ENCODE results near the gene WWTR1. TPM values are rescaled to one million over a fixed set of nuclear protein-coding genes. Genes with fewer than 3 reads are reported as not detected.

The WWTR1 gene
- total RNA-seq, 1 experiment from 2014 or later, result 25.5 TPM

GRCh38 chr3:149548669-149549065, 109.2 kb downstream of the WWTR1 start:
- Mint-ChIP-seq H3K27me3 (ENCODE audit: low read depth) (no peaks in the 10 kb centered on the region), H3K36me3 (no peaks in the 10 kb centered on the region), H3K9me3 (no peaks in the 10 kb centered on the region), H3K4me3 (no peak overlapping the region), H3K27ac (peak overlapping the region; percentile 64), H3K4me1 (peaks cover 20% of the 10 kb centered on the region)
- DNase-seq (ENCODE audit: low spot score) (no peak), ATAC-seq (no peak)
- POLR2A ChIA-PET, result no interaction called here
- CTCF ChIA-PET, result interaction anchor here (1.1 to 1.5 kb wide), 2 partner anchors 168 to 223 kb away, joined by 3 to 5 read pairs; no protein-coding TSS in a partner anchor
- TF ChIP-seq CREB1 (CRISPR knock-in tag; IDR thresholded peaks at IDR 0.05) (no peak), ARID4B (CRISPR knock-in tag; IDR thresholded peaks at IDR 0.05; ENCODE audit: borderline replicate concordance) (no peak), IRF2 (CRISPR knock-in tag; IDR thresholded peaks at IDR 0.05; ENCODE audit: borderline replicate concordance, low read depth) (no peak), ZBTB43 (CRISPR knock-in tag; IDR thresholded peaks at IDR 0.05) (no peak), OVOL2 (CRISPR knock-in tag; IDR thresholded peaks at IDR 0.05; ENCODE audit: borderline replicate concordance) (no peak), NFE2L1 (CRISPR knock-in tag; IDR thresholded peaks at IDR 0.05) (no peak), NR1H2 (CRISPR knock-in tag; IDR thresholded peaks at IDR 0.05) (no peak), NR3C1 (CRISPR knock-in tag; conservative IDR thresholded peaks at IDR 0.05; ENCODE audit: low read depth) (no peak), ZNF396 (CRISPR knock-in tag; IDR thresholded peaks at IDR 0.05; ENCODE audit: borderline replicate concordance) (no peak), USF2 (CRISPR knock-in tag; IDR thresholded peaks at IDR 0.05) (no peak), ZNF512 (CRISPR knock-in tag; IDR thresholded peaks at IDR 0.05; ENCODE audit: borderline replicate concordance) (no peak), STAT6 (CRISPR knock-in tag; conservative IDR thresholded peaks at IDR 0.05; ENCODE audit: low read depth) (no peak), MLX (CRISPR knock-in tag; IDR thresholded peaks at IDR 0.05) (no peak), CBFB (CRISPR knock-in tag; IDR thresholded peaks at IDR 0.05; ENCODE audit: low read depth) (no peak), ZNF532 (CRISPR knock-in tag; IDR thresholded peaks at IDR 0.05; ENCODE audit: borderline replicate concordance) (no peak), TCF7 (CRISPR knock-in tag; IDR thresholded peaks at IDR 0.05; ENCODE audit: low read depth) (no peak), ZMAT4 (CRISPR knock-in tag; IDR thresholded peaks at IDR 0.05) (no peak), GABPB1 (CRISPR knock-in tag; IDR thresholded peaks at IDR 0.05) (no peak), MAX (CRISPR knock-in tag; IDR thresholded peaks at IDR 0.05) (no peak)

Data from WTC11 (cell line).